ENCODE measurements around the gene LRTM1.
A peak's percentile ranks its signal among the peaks of the same experiment; 100 is the strongest.

The LRTM1 gene

DNA sequence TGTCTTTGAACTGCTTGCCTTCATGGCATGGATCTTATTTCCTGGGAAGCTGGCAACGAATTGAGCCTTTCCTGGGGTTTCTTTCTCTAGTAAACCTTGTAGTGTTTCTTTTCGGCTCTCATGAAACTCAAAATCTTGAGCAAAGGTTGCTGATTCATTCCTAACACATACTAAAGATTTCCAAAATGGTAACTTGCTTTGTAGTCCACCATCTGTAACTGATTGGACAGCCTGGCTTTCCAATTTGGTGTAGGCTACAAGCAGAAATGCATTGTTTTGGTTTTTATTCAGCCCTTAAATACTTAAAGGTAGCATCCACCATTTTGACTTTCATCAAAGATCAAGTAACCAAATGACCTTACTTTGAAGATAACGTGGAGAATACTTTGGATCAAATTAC, 38.1 kb downstream of the LRTM1 start:
- no peak for DNase-seq

DNA sequence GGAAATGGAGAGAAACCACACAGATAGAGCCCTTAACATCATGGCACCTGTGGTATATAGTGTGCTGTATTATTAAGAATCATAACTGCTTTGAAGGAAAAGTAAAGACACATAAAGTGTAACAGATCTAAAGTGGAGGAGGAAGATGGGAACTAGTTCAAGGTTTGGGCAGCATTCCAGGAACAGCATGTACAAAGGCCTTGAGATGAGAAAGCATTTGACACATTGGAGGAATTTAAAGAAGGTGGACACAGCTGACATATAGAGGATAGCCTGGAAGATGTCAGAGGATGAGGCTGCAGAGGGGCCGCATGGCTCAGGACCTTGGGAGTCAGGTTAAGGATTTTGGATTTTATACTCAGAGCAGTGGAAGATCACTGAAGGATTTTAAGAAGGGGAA, 39.0 kb downstream of the LRTM1 start:
- no peak for DNase-seq

DNA sequence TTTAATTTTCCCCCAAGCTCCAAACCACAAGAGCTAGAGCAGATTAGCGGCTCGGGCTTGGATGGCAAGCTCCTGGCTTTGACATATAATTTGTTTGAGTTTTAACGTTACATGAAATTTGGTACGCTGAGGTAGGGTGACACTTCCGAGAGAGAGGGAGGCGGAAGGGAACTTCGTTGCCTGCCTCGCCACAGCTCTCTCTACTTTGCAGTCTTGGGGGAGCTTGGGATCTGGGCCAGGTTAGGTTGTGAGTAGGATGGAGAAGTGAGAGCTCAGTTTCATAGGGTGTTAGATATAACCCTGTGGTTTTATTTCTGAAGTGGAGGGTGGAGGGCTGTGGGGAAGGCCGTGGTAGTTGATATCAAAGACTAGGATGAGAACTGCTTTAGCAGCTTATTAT, 39.7 kb downstream of the LRTM1 start:
- DNase-seq = no peak

DNA sequence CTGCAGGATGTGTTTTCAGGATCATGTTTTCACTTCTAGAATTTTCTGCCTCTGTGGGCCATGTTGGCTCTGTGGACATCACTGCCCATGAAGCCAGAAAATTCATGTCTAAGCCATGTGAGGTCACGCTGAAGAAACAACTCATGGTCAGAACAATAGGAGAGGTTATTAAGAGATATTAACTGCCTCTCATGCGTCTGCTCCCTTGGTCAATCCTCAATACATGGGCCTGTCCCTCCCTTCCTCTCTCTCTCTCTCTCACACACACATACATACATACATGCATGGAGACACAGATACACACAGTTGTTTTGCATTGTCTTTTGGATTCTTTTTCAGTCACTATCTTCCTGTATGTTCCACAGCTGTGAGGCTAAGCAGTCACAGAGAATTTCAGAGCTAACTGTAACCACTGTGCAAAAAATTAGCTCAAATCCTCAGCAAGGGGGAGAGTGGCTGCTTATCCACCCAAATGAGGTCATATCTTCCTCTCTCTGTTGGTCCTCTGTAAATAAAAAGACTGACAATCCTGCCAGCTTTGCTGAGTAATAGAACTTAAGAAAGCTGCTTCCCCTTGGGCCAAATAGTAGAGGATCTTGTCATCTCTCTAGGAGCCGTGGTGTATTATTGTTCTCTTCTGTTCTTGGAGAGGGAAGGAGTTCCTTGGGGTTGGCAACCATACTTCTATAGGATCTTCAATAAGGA, 45.6 kb downstream of the LRTM1 start:
- DNase-seq = no peak

DNA sequence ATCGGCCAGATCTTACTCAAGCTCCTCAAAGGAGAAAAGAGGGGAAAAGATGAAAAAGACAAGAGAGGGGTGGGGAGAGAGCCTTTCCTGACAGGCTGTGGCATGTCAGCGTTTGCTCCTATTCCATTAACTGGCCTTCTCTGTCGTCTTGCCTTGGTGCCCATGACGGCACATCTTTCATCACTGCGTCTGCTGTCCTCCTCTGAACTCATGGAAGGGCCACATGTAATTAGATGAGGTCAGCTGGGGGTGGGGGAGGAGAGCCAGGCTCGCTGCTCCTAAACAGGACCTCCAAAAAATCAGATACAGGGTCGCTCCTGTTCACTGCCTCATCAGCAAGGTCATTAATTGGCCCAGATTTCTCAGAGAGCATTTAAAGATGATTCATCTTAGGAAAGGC, 49.7 kb downstream of the LRTM1 start:
- DNase-seq = no peak

DNA sequence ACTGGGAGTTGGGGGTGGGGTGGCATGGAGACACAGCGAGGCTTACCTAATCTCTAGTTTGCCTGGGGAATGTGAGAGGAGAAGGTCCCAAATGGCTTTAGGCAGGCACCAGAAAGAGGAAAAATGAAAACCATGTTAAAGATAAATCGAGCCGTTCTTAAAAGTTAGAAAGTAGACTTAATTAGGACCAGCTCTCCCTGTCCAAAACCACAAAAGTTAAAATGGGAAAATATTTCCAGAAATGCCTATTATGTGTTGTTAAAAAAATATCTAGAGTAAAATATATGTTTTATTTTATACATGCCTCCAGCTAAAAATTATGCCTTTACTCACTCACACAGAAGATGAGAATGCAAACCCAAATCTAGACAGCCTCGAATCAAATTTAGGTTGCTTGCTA, 50.1 kb downstream of the LRTM1 start:
- no peak for DNase-seq

DNA sequence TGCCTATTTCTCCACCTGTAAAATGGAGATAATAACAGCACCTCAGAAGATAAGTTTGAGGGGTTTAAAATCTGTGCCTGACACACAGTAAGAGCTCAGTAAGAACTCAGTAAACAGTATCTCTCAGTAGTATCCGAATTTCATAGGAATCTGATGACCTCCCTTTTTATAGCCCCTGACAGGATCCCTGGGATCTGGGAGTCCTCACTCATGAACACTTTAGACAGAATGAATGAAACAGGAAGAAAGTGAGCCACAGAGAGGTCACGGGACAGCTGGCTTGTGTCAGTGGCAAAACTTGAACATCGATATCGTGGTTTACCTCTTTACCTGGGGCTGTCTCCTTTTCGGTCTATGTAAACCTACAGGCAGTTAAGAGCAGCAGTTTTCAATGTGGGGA, 51.2 kb downstream of the LRTM1 start:
- no peak for DNase-seq

DNA sequence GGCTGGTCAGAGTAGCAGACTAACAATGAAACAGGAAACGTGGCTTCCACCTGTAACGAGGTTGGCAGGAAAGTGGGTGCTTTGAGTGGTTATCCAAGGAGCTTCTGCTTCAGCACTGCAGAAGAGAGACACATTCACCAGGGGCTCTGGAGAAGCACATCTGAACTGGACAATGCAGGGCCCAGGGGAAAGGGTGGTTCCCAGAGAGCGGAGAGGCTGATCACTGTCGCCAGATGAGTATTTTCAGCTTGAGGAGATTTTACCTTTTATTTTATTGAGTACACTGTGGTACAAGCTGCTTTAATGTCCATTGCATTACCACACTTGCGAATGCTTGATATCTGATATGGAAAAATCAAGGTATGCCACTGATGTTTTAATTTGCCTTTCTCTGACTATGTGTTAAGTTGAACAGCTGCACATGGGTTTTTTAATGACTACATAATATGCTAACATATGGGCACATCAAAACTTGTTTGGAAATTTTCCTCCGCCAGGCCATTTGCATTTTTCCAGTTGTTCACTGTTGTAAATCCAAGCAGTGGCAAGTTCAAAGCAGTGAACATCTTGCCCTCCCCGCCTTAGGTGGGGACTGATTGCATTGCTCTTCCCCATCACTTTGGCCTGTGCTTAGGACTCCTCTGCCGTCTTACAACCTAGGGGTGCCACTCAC, 52.1 kb downstream of the LRTM1 start:
- no peak for DNase-seq

DNA sequence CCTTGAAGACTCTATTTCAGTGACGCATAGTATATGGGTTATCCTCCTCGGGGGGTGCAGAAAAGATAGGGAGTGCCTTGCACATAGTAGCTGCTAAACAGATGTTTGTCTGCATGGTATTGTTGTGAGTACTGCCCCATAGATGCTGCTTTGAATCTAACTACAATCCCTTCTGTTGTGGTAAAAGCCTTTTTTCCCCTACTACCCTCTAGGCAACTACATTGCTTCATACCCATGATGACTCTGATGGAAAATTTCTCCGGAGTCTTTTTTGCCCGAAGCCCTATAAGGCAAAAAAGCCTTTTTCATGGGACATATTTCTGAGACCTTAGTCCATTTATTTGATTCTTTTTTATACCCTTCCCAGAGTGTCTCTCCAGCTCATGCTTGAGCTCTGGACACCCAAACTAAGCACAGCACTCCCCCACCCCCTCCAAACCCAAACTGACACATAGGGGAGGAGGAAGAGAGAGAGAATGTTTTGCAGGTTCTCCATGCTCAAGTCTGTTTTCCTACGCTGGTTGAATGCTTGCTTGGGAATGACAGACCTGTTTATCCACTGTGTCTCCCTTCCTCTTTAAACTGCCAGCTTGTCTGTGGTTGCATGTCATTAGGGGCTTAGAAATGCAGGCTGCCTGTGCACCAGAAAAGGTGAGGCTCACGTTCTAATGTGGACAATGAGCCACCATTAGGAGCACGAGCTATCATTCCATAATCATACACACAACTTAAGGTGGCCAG, 52.9 kb downstream of the LRTM1 start:
- DNase-seq = no peak

DNA sequence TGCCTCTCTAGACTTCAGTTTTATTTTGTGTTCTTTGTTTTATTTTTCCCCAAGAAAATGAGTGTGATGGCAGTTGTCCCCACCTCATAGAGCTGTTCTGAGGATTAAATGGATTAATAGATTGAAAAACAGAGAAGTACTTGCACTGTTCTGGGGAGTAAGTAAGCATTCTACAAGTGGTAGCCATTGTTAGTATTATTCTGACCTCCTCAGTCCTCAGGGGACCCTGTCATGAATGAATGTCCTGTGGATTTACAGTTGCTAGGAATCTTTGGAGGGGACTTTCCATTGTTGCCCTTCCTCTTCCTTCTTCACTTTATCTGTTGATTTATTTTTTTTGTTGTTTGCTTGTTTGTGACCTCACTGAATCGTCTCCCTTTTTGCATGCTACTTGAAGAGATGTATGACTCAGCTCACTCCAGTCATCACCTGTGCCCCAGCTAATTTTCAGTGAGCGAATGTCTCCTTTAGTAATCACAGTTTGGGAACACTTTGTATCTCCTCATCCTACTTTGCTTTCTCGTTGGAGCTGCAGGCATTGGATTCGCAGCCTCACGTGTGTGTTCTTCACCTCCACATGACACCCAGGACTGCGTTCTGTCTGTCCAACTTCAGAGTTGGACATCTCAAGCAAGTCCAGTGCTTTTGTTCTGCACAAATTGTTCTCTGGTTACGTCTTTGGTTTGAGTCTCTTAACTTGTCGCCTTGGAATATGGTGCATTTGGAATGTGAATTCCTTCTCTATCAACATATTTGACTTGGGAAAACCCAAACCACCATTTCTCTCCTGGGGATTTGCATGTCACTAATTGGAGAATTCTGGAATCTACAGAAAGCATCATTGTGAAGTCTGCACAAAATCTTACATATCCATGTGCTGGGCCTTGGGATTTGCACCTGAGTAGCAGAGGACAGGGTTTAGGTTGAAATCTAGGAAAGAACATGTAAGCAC, 54.5 kb downstream of the LRTM1 start:
- no peak for DNase-seq

DNA sequence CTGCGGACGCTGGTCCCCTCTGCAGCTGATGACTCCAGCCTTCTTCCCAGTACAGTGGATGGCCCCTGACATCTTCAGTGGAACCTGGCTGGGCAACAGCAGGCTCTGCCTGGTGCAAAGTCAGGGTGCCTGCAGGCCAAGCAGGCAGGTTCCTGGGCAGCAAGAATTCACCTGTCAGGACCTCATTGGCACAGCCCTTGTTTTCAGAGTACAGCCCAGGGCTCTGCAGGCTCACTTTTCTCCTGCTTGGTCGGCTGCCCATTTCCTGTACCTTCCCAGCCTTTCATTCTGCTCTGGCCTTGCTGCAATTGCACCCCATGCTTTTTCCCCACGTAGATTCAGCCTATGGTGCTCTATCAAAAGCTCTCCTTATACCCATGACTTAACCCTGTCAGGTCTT, 56.0 kb downstream of the LRTM1 start:
- DNase-seq = no peak

DNA sequence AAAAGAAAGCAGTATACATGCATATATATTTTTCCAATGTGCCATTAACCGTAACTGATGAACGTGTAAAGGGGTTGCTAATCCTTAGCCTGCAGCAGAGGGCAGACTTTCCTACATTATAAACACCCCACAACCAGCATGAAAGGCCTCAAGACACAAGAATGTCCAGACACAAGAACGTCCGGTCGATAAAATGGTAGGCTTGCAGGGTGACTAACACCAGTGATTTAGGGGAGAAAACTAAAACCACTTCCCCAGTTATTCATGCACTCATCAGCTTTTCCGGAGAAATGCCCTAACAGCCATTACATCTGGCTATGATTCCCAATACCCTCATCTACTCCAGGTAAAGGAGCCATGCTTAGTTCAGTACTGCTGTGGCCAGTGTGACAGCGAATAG, 57.4 kb downstream of the LRTM1 start:
- peak in 1 of 2 experiments; percentile 2 for DNase-seq
